Gastroesophageal sphincter (tissue), 3 donors: Measurements from ENCODE around the gene CHRM1.

ENCODE experiments used
- CTCF ChIP-seq, 4 experiments: fragments of 200-600 bp in 2 of 4; fragments of 450-650 bp in 2 of 4; sonication (generic) in 1 of 4; IDR thresholded peaks; one replicate each; pipeline ENCODE4 v1.5.1; 2017 to 2019; ENCODE audit warnings: antibody characterized with exemption in 4 of 4, mild to moderate bottlenecking in 2 of 4, moderate library complexity in 2 of 4
- POLR2A ChIP-seq, 2 donors: fragments of 450-650 bp; IDR thresholded peaks; one replicate each; pipeline ENCODE4 v1.6.1; 2017; ENCODE audit warnings: antibody characterized with exemption in 2 of 2, mild to moderate bottlenecking in 2 of 2, moderate library complexity in 1 of 2

- no peak for TF ChIP-seq POLR2A (IDR thresholded peaks at IDR 0.05)
- TF ChIP-seq CTCF (IDR thresholded peaks at IDR 0.05), result no peak
Observed at GRCh38 chr11:62874851-62875250, 46.3 kb downstream of the CHRM1 start.
